ENCODE measurements around the gene OPRD1.
A peak's percentile ranks its signal among the peaks of the same experiment; 100 is the strongest.
"Not testable (repeated sequence)": the region's sequence is repeated elsewhere in the genome, so short reads cannot be mapped to it uniquely, and the experiment has no call there.

Gene OPRD1

DNA sequence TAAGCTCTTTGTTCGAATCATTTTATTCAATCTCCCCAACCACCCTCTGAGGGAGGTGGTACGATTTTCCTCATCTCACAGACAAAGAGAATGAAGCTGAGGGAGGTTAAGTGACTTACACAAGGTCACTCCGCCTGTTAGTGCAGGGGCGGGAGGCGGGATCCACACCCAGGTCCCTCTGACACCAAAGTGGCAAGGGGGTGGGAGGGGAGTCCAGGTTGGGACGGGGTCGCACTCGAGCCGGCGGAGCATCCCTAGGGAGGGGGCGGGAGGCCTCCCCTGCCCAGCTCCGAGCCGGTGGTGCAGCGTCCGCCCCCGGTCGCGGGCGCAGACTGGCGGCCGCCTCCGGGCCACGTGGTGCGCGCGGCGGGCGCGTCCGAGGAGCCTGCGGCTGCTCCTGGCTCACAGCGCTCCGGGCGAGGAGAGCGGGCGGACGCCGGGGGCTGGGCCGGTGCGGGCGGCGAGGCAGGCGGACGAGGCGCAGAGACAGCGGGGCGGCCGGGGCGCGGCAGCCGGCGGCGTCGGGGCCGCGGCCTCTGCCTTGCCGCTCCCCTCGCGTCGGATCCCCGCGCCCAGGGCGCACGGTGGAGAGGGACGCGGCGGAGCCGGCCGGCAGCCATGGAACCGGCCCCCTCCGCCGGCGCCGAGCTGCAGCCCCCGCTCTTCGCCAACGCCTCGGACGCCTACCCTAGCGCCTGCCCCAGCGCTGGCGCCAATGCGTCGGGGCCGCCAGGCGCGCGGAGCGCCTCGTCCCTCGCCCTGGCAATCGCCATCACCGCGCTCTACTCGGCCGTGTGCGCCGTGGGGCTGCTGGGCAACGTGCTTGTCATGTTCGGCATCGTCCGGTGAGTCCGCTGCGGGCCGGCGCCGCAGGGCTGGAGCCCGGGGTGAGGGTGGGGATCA, at the start of gene OPRD1:
Gene OPRD1, plus strand, starts transcription at position 405 of the 903 bp plus-strand sequence. Its CDS starts 214 bp downstream, at position 619.
- no peak for DNase-seq

GRCh38 chr1:28766532-28767183, 45.3 kb upstream of the OPRD1 start:
- DNase-seq: no peak

DNA sequence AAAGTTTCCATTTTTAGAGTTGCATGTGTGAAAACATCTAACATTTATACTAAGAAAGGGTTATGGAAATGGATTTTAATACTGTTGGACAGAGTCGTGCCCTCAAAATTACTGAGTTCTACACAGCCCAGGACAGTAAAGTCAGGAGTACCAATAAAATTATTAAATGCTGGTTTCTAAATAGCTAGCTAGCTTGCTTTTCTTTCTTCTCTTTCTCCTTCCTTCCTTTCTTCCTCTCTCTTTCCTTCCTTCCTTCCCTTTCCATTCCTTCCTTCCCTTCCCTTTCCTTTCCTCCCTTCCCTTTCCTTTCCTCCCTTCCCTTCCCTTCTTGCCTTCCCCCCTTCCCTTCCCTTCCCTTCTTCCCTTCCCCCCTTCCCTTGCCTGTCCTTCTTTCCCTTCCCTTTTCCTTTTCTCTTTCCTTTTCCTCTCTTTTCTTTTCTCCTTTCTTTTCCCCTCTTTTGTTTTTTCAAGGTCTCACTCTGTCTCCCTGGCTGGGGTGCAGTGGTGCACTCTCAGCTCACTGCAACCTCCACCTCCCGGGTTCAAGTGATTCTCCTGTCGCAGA, 41.3 kb upstream of the OPRD1 start:
- DNase-seq: no peak

GRCh38 chr1:28771921-28772320, 40.0 kb upstream of the OPRD1 start:
- not testable (repeated sequence) for DNase-seq

DNA sequence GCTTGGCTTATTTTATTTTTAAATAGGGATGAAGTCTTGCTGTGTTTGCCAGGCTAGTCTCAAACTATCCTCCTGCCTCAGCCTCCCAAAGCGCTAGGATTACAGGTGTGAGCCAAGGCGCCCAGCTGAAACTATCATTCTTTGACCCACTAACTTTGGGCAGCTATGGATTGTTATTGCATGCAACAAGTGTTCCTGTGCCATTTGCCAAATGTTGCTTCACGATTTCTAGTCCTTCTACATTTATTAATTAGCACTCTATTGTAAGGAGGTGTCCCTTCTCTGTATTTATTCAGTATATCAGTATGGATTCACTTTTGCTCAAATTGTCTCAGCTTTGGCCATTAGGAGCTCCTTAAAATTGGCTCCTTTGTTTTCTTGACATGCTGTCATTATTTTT, 38.9 kb upstream of the OPRD1 start:
- DNase-seq: no peak

GRCh38 chr1:28775121-28775942, 36.6 kb upstream of the OPRD1 start:
- peak; percentile 36 for DNase-seq

DNA sequence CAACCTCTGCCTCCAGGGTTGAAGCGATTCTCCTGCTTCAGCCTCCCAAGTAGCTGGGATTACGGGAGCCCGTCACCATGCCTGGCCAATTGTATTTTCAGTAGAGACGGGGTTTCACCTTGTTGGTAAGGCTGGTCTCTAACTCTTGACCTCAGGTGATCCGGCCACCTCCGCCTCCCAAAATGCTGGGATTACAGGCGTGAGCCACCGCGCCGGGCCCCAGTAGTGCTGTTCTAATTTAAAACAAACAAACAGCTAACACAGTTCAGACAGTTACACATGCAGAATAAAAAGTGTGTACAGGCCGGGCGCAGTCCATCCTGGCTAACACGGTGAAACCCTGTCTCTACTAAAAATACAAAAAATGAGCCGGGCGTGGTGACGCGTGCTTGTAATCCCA, 35.6 kb upstream of the OPRD1 start:
- DNase-seq: no peak

DNA sequence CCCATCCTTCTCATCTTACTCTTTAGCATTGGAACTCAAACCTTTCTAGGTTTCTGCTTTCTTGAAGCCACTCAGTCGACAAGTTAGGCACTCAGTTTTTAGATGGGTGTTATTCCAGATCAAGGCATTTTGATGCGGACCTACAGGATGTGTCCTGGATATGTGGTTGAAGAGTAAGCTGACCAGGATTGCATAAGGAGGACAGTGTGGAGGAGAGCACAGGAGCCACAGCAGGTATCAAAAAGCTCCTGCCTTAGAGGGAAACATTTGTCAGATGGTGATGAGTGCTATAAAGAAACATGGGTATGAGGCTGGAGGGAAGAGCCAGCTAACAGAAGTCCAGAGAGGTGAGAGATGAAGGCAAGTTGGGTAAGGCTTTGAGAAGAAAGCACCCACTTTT, 33.9 kb upstream of the OPRD1 start:
- no peak for DNase-seq

GRCh38 chr1:28779751-28780408, 32.1 kb upstream of the OPRD1 start:
- no peak for DNase-seq

GRCh38 chr1:28781305-28781704, 30.7 kb upstream of the OPRD1 start:
- DNase-seq: no peak

DNA sequence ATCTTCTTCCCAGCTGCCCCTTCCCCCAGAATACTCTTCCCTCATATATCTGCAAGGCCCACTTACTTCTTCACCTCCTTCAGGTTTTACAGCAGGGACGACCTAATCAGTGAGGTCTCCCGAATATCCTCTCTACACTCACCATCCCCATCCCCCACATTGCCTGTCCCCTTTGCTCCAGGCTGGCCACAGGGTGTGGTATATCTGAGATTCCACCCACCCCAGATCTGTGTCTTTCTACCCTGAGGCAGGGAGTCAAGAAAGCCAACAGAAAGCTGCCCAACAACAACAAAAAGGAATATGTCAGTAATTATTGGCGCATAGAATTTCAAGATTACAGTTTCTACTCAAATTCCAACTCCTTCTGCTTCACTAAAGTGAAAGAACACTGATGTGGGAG, 30.0 kb upstream of the OPRD1 start:
- no peak for DNase-seq

GRCh38 chr1:28783363-28783762, 28.6 kb upstream of the OPRD1 start:
- DNase-seq: no peak

- no peak for DNase-seq
Observed at GRCh38 chr1:28789412-28789811, 22.6 kb upstream of the OPRD1 start.

DNA sequence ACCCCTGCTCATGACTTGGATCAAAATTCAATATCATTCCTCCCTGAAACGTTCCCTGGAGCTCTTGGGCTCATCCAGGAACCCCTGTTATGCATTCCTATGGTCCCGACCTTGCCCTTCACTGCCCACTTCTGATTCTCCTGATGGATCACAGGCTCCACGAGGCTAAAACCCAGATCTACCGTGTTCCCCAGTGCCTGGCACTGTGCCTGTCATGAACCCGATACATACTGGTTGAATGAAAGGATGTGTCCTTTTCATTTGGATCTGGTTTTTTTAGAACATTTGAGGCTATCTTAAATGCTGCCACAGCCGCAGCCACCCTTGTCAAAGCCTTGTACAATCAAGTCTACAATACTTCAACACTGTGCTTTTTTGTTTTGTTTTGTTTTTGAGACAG, 22.2 kb upstream of the OPRD1 start:
- no peak for DNase-seq

GRCh38 chr1:28790377-28791035, 21.5 kb upstream of the OPRD1 start:
- no peak for DNase-seq

- not testable (repeated sequence) for DNase-seq
Observed at GRCh38 chr1:28791929-28792328, 20.0 kb upstream of the OPRD1 start.

DNA sequence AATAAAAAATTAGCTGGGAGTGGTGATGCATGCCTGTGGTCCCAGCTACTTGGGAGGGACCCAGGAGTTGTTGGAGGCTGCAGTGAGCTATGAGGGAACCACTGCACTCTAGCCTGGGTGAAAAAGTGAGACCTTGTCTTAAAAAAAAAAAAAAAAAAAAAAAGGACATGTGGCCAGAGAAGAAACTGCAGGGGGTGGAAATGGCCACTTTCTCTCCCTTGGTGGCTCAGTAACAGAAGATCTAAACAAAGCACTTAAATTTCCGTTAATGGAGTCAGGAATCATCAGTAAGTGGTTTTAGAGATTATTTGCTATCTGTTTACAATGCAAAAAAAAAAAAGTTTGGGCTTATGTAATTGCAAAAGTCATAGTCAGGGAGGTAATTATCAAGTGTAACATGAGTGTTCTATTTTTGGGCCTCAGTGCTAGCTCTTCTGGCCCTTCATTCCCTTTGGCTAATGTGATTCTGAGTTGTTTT, 19.3 kb upstream of the OPRD1 start:
- DNase-seq: no peak

- not testable (repeated sequence) for DNase-seq
Observed at GRCh38 chr1:28794582-28794981, 17.4 kb upstream of the OPRD1 start.

- no peak for DNase-seq
Observed at GRCh38 chr1:28796352-28797211, 15.4 kb upstream of the OPRD1 start.

- DNase-seq: no peak
Observed at GRCh38 chr1:28800324-28800723, 11.6 kb upstream of the OPRD1 start.

DNA sequence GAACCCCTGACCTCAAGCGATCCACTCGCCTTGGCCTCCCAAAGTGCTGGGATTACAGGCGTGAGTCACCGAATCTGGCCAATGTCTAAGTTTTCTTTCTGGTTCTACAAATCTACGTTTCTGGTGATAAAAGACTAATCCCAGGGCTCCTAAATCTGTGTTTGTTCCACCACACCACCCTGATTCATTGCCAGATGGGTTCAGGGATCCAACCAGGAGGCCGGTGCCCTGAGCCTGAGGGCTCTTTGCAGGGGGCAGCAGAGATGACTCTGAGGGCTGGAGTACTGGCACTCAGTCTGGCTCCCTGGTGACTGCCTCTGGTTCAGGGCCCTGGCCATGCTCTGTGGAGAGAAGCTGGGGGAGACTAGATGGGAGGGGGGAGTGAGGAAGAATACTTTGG, 10.5 kb upstream of the OPRD1 start:
- DNase-seq: no peak

Measured in fibroblast of upper back skin (primary cell).